ENCODE data around the gene SLC51B. TPM values are rescaled to one million over a fixed set of nuclear protein-coding genes. Genes with fewer than 3 reads are reported as not detected.
"Not testable (repeated sequence)": the region's sequence is repeated elsewhere in the genome, so short reads cannot be mapped to it uniquely, and the experiment has no call there.

Gene SLC51B
- total RNA-seq, 1 donor from 2014 or later = not detected

DNA sequence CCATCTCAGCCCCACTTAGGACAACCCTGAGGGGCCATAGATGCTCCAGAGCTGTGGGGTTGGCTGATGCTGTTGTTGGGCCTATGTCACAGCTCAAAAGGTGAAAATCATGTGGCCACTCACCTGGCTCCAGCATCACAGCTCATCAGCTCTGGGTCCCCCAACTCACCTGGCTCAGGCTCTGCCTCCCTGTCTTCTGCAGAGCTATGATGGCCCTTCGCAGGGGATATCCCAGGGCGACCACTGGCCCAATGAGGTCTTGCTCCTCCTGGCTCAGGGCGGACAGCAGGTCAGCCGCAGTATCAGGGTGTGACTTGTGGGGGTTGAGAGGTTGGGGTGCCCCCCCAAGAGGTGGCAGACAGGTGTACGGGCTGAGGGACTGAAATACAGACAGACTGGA, 54.1 kb downstream of the SLC51B start:
- peaks cover 16% of the 10 kb centered on the region for H3K36me3 ChIP-seq (ENCODE audit: control insufficient read depth, insufficient read depth, low read length)
- H3K4me3 ChIP-seq (ENCODE audit: low read depth, low read length) = no peak overlapping the region
- TF ChIP-seq, protein P1, sequence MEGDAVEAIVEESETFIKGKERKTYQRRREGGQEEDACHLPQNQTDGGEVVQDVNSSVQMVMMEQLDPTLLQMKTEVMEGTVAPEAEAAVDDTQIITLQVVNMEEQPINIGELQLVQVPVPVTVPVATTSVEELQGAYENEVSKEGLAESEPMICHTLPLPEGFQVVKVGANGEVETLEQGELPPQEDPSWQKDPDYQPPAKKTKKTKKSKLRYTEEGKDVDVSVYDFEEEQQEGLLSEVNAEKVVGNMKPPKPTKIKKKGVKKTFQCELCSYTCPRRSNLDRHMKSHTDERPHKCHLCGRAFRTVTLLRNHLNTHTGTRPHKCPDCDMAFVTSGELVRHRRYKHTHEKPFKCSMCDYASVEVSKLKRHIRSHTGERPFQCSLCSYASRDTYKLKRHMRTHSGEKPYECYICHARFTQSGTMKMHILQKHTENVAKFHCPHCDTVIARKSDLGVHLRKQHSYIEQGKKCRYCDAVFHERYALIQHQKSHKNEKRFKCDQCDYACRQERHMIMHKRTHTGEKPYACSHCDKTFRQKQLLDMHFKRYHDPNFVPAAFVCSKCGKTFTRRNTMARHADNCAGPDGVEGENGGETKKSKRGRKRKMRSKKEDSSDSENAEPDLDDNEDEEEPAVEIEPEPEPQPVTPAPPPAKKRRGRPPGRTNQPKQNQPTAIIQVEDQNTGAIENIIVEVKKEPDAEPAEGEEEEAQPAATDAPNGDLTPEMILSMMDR (IDR thresholded peaks at IDR 0.05; ENCODE audit: insufficient read depth, low read length, severe bottlenecking) = no peak
- FAIRE-seq (no peak), DNase-seq (ENCODE audit: low read depth) (no peak)
- H3K27me3 ChIP-seq (ENCODE audit: control insufficient read depth, insufficient read depth, low read length) = no peaks in the 10 kb centered on the region

DNA sequence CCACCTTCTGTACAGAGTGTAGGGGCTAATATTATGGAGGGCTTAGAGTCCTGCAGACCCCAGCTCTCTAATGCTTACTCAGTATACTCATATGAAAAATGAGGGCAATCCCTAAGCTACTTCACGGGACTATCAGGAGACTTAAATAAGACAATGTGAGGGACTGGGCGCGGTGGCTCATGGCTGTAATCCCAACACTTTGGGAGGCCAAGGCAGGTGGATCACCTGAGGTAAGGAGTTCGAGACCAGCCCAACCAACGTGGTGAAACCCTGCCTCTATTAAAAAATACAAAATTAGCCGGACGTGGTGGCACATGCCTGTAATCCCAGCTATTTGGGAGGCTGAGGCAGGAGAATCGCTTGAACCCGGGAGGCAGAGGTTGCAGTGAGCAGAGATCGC, 54.6 kb downstream of the SLC51B start:
- peaks cover 16% of the 10 kb centered on the region for H3K36me3 ChIP-seq (ENCODE audit: control insufficient read depth, insufficient read depth, low read length)
- FAIRE-seq; DNase-seq (ENCODE audit: low read depth); H3K27me3 ChIP-seq (ENCODE audit: control insufficient read depth, insufficient read depth, low read length); H3K4me3 ChIP-seq (ENCODE audit: low read depth, low read length): not testable (repeated sequence)

DNA sequence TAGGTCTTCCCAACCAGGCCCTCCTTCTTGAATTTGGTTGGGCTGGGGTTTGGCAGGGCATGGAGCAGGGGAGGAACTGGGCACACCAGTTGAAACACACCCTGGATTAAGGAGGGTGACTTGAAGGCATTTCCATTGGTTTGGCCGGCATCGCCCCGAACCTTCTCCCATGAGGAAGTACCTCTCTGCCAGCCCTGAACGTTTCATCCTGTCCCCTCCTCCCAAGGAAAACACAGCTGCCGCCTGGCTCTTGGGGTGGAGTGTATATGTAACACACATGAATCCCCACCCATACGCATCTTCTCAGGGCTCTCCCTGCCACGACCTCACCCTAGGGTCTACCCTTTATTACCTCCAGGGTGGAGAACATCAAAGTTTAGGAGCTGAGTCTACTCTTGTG, 55.3 kb downstream of the SLC51B start:
- FAIRE-seq (no peak), DNase-seq (ENCODE audit: low read depth) (no peak)
- no peak overlapping the region for H3K4me3 ChIP-seq (ENCODE audit: low read depth, low read length)
- H3K27me3 ChIP-seq (ENCODE audit: control insufficient read depth, insufficient read depth, low read length) = no peaks in the 10 kb centered on the region
- H3K36me3 ChIP-seq (ENCODE audit: control insufficient read depth, insufficient read depth, low read length) = peaks cover 16% of the 10 kb centered on the region
- TF ChIP-seq, protein P1 (IDR thresholded peaks at IDR 0.05; ENCODE audit: insufficient read depth, low read length, severe bottlenecking) = no peak

DNA sequence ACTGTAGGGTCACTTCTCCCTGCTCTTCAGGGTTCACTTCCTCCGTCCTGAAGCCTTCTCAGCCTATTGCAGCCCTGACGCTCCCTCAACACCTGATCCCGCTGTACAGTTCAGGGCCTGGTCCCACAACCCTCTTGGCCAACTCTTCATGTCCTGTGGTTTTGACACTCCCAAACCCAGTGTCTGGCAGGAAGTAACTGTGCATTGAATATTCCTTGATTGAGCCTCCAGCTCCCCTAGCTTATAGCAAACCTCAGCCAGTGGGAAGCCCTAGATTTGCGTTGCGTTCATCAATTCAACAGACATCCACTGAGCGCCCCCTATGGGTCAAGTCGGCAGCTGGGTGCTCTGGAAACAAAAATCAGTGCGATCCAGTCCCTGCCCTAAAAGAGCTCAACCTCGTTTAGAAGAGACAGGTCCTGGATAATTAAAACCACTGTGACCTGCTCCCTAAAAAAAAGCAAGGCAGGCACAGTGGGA, 56.3 kb downstream of the SLC51B start:
- TF ChIP-seq, protein P1 (IDR thresholded peaks at IDR 0.05; ENCODE audit: insufficient read depth, low read length, severe bottlenecking) = peak; percentile 88
- DNase-seq (ENCODE audit: low read depth) = peak; percentile 46
- H3K4me3 ChIP-seq (ENCODE audit: low read depth, low read length) = no peak overlapping the region
- no peak for FAIRE-seq
- no peaks in the 10 kb centered on the region for H3K27me3 ChIP-seq (ENCODE audit: control insufficient read depth, insufficient read depth, low read length)
- H3K36me3 ChIP-seq (ENCODE audit: control insufficient read depth, insufficient read depth, low read length) = peaks cover 22% of the 10 kb centered on the region

DNA sequence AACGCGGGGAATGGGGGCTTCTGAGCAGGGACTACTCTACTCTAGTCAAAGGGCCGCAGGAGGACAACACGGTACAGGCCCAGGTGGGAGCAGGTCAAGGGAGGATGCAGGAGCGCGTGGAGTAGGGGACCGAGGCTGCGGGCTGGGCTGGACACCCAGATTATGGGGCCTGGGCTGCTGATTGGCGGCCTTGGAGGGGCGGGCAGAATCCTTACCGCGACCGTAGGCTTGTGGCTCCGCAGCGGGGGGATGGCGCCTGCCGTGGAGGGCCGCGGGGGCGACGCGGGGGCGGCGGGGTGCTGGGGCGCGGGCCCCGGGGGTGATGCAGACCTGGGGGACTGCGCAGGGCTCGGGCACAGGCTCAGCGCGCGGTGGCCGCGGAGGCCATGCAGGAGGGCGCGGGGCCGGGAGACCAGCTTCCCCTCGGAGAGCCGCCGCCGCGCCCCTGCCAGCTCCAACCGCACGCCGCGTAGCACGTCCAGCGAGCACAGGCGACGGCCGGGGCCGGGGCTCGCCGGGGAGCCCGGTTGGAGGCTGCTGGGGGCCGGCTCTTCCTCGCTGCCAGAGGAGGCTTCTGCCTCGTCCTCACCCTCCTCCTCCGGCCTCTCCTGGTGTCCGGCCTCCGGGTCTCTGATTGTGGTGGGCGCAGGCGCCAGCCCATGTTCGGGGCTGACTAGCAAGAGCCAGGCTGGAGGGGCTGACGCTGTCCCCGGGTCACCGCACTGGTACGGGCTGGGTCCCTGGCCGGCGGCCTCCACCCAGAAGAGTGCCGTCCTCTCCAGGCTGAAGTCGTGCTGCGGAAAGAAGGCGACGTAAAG, 56.9 kb downstream of the SLC51B start:
- Histone ChIP-seq H3K27me3 (ENCODE audit: control insufficient read depth, insufficient read depth, low read length) (no peaks in the 10 kb centered on the region), H3K4me3 (ENCODE audit: low read depth, low read length) (no peak overlapping the region), H3K36me3 (ENCODE audit: control insufficient read depth, insufficient read depth, low read length) (peaks cover 22% of the 10 kb centered on the region)
- TF ChIP-seq, protein P1 (IDR thresholded peaks at IDR 0.05; ENCODE audit: insufficient read depth, low read length, severe bottlenecking) = no peak
- FAIRE-seq (no peak), DNase-seq (ENCODE audit: low read depth) (no peak)

DNA sequence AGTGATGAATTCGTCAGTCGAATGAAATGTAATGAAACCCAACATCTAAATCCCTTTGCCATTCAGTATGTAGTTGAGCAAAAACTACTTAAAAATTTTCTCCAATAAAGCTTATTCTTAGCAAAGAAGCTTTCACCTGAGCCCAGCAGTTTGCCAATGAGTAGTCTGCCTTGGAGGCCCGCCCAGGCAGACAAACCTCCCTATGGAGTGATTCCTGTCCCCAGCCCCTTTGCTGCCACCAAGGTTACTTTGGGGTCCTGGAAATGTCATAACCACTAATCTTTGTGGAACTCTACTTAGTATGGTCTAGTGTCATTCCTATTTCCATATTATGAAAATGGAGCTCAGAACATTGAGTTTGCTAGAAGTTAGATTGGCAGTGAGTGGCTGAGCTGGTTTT, 57.7 kb downstream of the SLC51B start:
- no peaks in the 10 kb centered on the region for H3K27me3 ChIP-seq (ENCODE audit: control insufficient read depth, insufficient read depth, low read length)
- DNase-seq (ENCODE audit: low read depth) = no peak
- TF ChIP-seq, protein P1 (IDR thresholded peaks at IDR 0.05; ENCODE audit: insufficient read depth, low read length, severe bottlenecking) = no peak
- peaks cover 22% of the 10 kb centered on the region for H3K36me3 ChIP-seq (ENCODE audit: control insufficient read depth, insufficient read depth, low read length)
- no peak overlapping the region for H3K4me3 ChIP-seq (ENCODE audit: low read depth, low read length)
- FAIRE-seq = peak; percentile 36

Other genes with a start within 250 kb of the SLC51B start
- gene PIF1, start 219.7 kb upstream of the SLC51B start, total RNA-seq = 0.26 and 0.51 TPM in 2 replicates
- 4.2 and 5.9 TPM in 2 replicates for gene PLEKHO2, start 203.5 kb upstream of the SLC51B start, total RNA-seq
- gene ANKDD1A, start 133.5 kb upstream of the SLC51B start, total RNA-seq = 3.2 and 4.0 TPM in 2 replicates
- 72.6 and 95.8 TPM in 2 replicates for gene SPG21, start 55.5 kb upstream of the SLC51B start, total RNA-seq
- gene MTFMT, start 15.7 kb upstream of the SLC51B start, total RNA-seq = 10.4 and 17.4 TPM in 2 replicates
- not detected in 2 replicates for gene RASL12, start 22.6 kb downstream of the SLC51B start, total RNA-seq
- not detected in 2 replicates for gene KBTBD13, start 31.4 kb downstream of the SLC51B start, total RNA-seq
- 1.3 and 2.0 TPM in 2 replicates for gene UBAP1L, start 69.8 kb downstream of the SLC51B start, total RNA-seq
- gene PDCD7, start 88.4 kb downstream of the SLC51B start, total RNA-seq = 10.0 and 10.3 TPM in 2 replicates
- gene CLPX, start 140.0 kb downstream of the SLC51B start, total RNA-seq = 45.3 and 67.5 TPM in 2 replicates
- gene CILP, start 166.1 kb downstream of the SLC51B start, total RNA-seq = under 0.01 TPM in 2 replicates
- 1.5 and 2.1 TPM in 2 replicates for gene PARP16, start 241.5 kb downstream of the SLC51B start, total RNA-seq